SK-N-SH (cell line): ENCODE measurements around the gene TAS2R46. TPM values are rescaled to one million over a fixed set of nuclear protein-coding genes. Genes with fewer than 3 reads are reported as not detected.
"Not testable (repeated sequence)": the region's sequence is repeated elsewhere in the genome, so short reads cannot be mapped to it uniquely, and the experiment has no call there.

Experiments used
- CTCF ChIA-PET: fragments of 300-600, 350-600 bp; formaldehyde crosslinking; extraction: SDS; loops from one replicate; lab custom pipeline; 2021; lab: Yijun Ruan, JAX
- POLR2A ChIA-PET: fragments of 350-600 bp; sonication (Branson Sonifier 250); formaldehyde crosslinking; extraction: SDS; loops from one replicate; lab custom pipeline; 2020; ENCODE audit warnings: antibody characterized with exemption, inconsistent platforms; lab: Yijun Ruan, JAX
- DNase-seq: peaks from one replicate; pipeline ENCODE4 v3.0.0; 2012
- H2AFZ ChIP-seq: fragments of 200-600 bp; sonication (generic); 2 replicates; pipeline ENCODE4 v1.8.1; 2016; ENCODE audit warnings: antibody characterized with exemption, mild to moderate bottlenecking, low read depth
- H3F3A ChIP-seq: fragments of 200-600 bp; sonication (generic); replicated peaks from 2 replicates; pipeline ENCODE3; 2016; ENCODE audit warnings: antibody characterized with exemption, mild to moderate bottlenecking; ENCODE audit not compliant: insufficient read depth
- H3K27ac ChIP-seq, 2 experiments: fragments of 200-500 bp in 1 of 2; fragments of 200-600 bp in 1 of 2; sonication (Bioruptor generic) in 1 of 2; sonication (generic), shearing (Covaris generic) in 1 of 2; 2 replicates each; pipeline versions ENCODE4 v1.5.1 to v1.6.1; 2014 to 2016; ENCODE audit warnings: low read depth in 2 of 2, inconsistent platforms in 1 of 2, low read length in 1 of 2, mild to moderate bottlenecking in 1 of 2, mixed read lengths in 1 of 2
- H3K27me3 ChIP-seq: fragments of 200-600 bp; sonication (generic), shearing (Covaris generic); 2 replicates; pipeline ENCODE4 v1.6.1; 2016; ENCODE audit warnings: mixed run types; ENCODE audit not compliant: insufficient read depth
- H3K36me3 ChIP-seq, 2 experiments: fragments of 200-500 bp in 1 of 2; fragments of 200-600 bp in 1 of 2; sonication (Bioruptor generic) in 1 of 2; sonication (generic) in 1 of 2; replicated peaks in 1 of 2; 2 replicates each; pipeline versions ENCODE3 to v1.5.1; 2014 to 2016; ENCODE audit warnings: low read length in 1 of 2, mild to moderate bottlenecking in 1 of 2; ENCODE audit not compliant: insufficient read depth in 2 of 2, control insufficient read depth in 1 of 2
- H3K4me1 ChIP-seq, 2 experiments: fragments of 200-500 bp in 1 of 2; fragments of 200-600 bp in 1 of 2; sonication (Bioruptor generic) in 1 of 2; sonication (generic), shearing (Covaris generic) in 1 of 2; 2 replicates each; pipeline versions ENCODE4 v1.5.1 to v1.6.1; 2014 to 2016; ENCODE audit warnings: low read depth in 1 of 2, low read length in 1 of 2, mixed run types in 1 of 2; ENCODE audit not compliant: insufficient read depth in 2 of 2, control insufficient read depth in 1 of 2
- H3K4me2 ChIP-seq: fragments of 200-600 bp; sonication (generic), shearing (Covaris generic); 2 replicates; pipeline ENCODE4 v1.6.1; 2017; ENCODE audit warnings: mixed run types
- H3K4me3 ChIP-seq, 2 experiments: fragments of 200-500 bp in 1 of 2; fragments of 200-600 bp in 1 of 2; sonication (Bioruptor generic) in 1 of 2; sonication (generic), shearing (Covaris generic) in 1 of 2; 2 replicates each; pipeline versions ENCODE4 v1.5.1 to v1.8.1; 2014 to 2016; ENCODE audit warnings: low read depth in 2 of 2, inconsistent platforms in 1 of 2, low read length in 1 of 2, mild to moderate bottlenecking in 1 of 2, mixed read lengths in 1 of 2, moderate library complexity in 1 of 2
- H3K79me2 ChIP-seq: fragments of 200-600 bp; sonication (generic); 2 replicates; pipeline ENCODE4 v1.8.1; 2017; ENCODE audit warnings: mild to moderate bottlenecking; ENCODE audit not compliant: insufficient read depth
- H3K9ac ChIP-seq: fragments of 200-600 bp; sonication (generic); 2 replicates; pipeline ENCODE4 v1.6.1; 2017; ENCODE audit warnings: mixed run types
- H3K9me2 ChIP-seq: fragments of 200-600 bp; sonication (generic); 2 replicates; pipeline ENCODE4 v1.6.1; 2017; ENCODE audit warnings: mixed run types
- H3K9me3 ChIP-seq: fragments of 200-600 bp; sonication (generic); 2 replicates; pipeline ENCODE4 v1.6.1; 2017; ENCODE audit warnings: mixed run types, mild to moderate bottlenecking, moderate library complexity
- H4K20me1 ChIP-seq: fragments of 200-600 bp; sonication (generic); 2 replicates; pipeline ENCODE4 v1.6.1; 2017; ENCODE audit warnings: mild to moderate bottlenecking, mixed run types; ENCODE audit not compliant: insufficient read depth
- ELF1 ChIP-seq: IDR thresholded peaks from 2 replicates; pipeline ENCODE4 v1.4.0; 2012
- FOSL2 ChIP-seq: IDR thresholded peaks from 2 replicates; pipeline ENCODE4 v1.4.0; 2012; ENCODE audit warnings: low read depth, mild to moderate bottlenecking, moderate library complexity, borderline replicate concordance
- NFIC ChIP-seq: IDR thresholded peaks from 2 replicates; pipeline ENCODE4 v1.4.0; 2012; ENCODE audit warnings: borderline replicate concordance
- NRF1 ChIP-seq: IDR thresholded peaks from 2 replicates; pipeline ENCODE4 v1.6.1; 2012; ENCODE audit warnings: low read depth, mild to moderate bottlenecking, low read length
- RAD21 ChIP-seq: IDR thresholded peaks from 2 replicates; pipeline ENCODE4 v1.6.1; 2012; ENCODE audit warnings: mild to moderate bottlenecking, low read length
- RFX5 ChIP-seq: IDR thresholded peaks from 2 replicates; pipeline ENCODE4 v1.6.1; 2012; ENCODE audit warnings: mild to moderate bottlenecking, improper control_type of control experiment, low read length
- RXRA ChIP-seq: IDR thresholded peaks from 2 replicates; pipeline ENCODE4 v1.4.0; 2012; ENCODE audit warnings: low read depth, mild to moderate bottlenecking, borderline replicate concordance
- TEAD4 ChIP-seq: IDR thresholded peaks from 2 replicates; pipeline ENCODE4 v1.4.0; 2012; ENCODE audit warnings: mild to moderate bottlenecking, borderline replicate concordance; ENCODE audit not compliant: insufficient read depth
- WGBS: methylation state at CpG from one replicate; pipeline ENCODE4 v1.1.6; 2017; ENCODE audit warnings: low lambda C conversion rate; 5-methylcytosine and 5-hydroxymethylcytosine counted together
- polyA plus RNA-seq, 3 experiments: library from polyadenylated mRNA; depleted of rRNA; stranded (reverse); fragments of >200 nt; gene quantifications; 2 replicates each; pipeline ENCODE4 v1.2.3, GENCODE V29; 2012
- TF ChIP-seq, protein P1 (sequence below): IDR thresholded peaks from 2 replicates; pipeline ENCODE4 v1.4.0; 2012; ENCODE audit warnings: low read depth, borderline replicate concordance
- TF ChIP-seq, protein P2 (sequence below): IDR thresholded peaks from 2 replicates; pipeline ENCODE4 v1.6.1; 2012; ENCODE audit warnings: mild to moderate bottlenecking, low read depth, low read length, moderate library complexity
- TF ChIP-seq, protein P3 (sequence below): IDR thresholded peaks from 2 replicates; pipeline ENCODE4; 2012
- TF ChIP-seq, protein P4 (sequence below): IDR thresholded peaks from 2 replicates; pipeline ENCODE4 v1.4.0; 2012; ENCODE audit warnings: low read depth
- TF ChIP-seq, protein P5 (sequence below): fragments of 150-350 bp; IDR thresholded peaks from 2 replicates; pipeline ENCODE4 v1.6.1; 2016; ENCODE audit warnings: mild to moderate bottlenecking, low read depth, low read length

TAS2R46 gene
- polyA plus RNA-seq, 1 of the 3 experiments (the other 2 are of a cell fraction) = 0.07 TPM

DNA sequence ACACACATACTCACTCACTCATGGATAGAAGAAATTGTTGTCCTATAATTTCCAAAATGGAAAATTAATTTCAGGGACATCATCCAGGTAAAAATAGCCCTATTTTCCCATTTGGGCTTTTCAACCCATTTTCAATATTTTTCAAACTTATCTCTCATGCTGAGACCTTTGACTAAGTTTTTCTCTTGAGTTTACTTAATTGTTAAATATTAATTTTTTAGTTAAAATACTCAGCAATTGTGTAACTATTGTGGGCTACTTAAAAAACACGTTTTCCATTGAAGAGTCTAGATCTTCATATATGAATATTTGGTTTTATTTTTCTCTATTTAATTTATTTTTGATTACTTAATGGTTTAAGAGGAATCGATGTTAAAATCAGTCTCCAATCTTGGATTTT is 44.2 kb upstream of the TAS2R46 start (continued):
- TF ChIP-seq, protein P1, sequence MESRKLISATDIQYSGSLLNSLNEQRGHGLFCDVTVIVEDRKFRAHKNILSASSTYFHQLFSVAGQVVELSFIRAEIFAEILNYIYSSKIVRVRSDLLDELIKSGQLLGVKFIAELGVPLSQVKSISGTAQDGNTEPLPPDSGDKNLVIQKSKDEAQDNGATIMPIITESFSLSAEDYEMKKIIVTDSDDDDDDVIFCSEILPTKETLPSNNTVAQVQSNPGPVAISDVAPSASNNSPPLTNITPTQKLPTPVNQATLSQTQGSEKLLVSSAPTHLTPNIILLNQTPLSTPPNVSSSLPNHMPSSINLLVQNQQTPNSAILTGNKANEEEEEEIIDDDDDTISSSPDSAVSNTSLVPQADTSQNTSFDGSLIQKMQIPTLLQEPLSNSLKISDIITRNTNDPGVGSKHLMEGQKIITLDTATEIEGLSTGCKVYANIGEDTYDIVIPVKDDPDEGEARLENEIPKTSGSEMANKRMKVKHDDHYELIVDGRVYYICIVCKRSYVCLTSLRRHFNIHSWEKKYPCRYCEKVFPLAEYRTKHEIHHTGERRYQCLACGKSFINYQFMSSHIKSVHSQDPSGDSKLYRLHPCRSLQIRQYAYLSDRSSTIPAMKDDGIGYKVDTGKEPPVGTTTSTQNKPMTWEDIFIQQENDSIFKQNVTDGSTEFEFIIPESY = no peak
- TF ChIP-seq RAD21 = no peak

DNA sequence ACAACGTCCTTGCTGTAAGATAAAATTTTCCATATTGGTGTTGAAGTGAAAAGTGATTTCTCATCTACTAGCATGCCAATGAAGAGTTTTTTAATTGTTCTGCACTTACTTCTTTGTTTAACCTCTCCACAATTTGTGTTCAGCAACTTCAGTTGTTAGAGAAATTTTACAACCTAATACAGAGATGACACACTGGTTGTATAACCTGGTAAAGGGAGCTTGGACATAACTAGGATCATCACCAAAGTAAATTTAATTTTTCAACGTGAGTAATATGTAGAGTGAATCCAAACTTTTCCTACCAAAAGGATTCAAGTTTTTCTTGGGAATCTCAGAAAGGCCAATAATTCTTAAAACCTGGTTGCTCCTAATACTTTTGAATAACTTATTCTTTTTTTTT is 43.5 kb upstream of the TAS2R46 start:
- no peak for TF ChIP-seq RAD21
- TF ChIP-seq, protein P2, sequence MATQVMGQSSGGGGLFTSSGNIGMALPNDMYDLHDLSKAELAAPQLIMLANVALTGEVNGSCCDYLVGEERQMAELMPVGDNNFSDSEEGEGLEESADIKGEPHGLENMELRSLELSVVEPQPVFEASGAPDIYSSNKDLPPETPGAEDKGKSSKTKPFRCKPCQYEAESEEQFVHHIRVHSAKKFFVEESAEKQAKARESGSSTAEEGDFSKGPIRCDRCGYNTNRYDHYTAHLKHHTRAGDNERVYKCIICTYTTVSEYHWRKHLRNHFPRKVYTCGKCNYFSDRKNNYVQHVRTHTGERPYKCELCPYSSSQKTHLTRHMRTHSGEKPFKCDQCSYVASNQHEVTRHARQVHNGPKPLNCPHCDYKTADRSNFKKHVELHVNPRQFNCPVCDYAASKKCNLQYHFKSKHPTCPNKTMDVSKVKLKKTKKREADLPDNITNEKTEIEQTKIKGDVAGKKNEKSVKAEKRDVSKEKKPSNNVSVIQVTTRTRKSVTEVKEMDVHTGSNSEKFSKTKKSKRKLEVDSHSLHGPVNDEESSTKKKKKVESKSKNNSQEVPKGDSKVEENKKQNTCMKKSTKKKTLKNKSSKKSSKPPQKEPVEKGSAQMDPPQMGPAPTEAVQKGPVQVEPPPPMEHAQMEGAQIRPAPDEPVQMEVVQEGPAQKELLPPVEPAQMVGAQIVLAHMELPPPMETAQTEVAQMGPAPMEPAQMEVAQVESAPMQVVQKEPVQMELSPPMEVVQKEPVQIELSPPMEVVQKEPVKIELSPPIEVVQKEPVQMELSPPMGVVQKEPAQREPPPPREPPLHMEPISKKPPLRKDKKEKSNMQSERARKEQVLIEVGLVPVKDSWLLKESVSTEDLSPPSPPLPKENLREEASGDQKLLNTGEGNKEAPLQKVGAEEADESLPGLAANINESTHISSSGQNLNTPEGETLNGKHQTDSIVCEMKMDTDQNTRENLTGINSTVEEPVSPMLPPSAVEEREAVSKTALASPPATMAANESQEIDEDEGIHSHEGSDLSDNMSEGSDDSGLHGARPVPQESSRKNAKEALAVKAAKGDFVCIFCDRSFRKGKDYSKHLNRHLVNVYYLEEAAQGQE = no peak
- no peak for TF ChIP-seq NRF1
- TF ChIP-seq, protein P3, sequence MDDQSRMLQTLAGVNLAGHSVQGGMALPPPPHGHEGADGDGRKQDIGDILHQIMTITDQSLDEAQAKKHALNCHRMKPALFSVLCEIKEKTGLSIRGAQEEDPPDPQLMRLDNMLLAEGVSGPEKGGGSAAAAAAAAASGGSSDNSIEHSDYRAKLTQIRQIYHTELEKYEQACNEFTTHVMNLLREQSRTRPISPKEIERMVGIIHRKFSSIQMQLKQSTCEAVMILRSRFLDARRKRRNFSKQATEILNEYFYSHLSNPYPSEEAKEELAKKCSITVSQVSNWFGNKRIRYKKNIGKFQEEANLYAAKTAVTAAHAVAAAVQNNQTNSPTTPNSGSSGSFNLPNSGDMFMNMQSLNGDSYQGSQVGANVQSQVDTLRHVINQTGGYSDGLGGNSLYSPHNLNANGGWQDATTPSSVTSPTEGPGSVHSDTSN = no peak
- no peak for TF ChIP-seq FOSL2
- no peak for TF ChIP-seq TEAD4
- no peak for TF ChIP-seq ELF1
- TF ChIP-seq RFX5 = no peak
- TF ChIP-seq, protein P4, sequence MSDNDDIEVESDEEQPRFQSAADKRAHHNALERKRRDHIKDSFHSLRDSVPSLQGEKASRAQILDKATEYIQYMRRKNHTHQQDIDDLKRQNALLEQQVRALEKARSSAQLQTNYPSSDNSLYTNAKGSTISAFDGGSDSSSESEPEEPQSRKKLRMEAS = no peak
- TF ChIP-seq RXRA = no peak
- TF ChIP-seq, protein P5, sequence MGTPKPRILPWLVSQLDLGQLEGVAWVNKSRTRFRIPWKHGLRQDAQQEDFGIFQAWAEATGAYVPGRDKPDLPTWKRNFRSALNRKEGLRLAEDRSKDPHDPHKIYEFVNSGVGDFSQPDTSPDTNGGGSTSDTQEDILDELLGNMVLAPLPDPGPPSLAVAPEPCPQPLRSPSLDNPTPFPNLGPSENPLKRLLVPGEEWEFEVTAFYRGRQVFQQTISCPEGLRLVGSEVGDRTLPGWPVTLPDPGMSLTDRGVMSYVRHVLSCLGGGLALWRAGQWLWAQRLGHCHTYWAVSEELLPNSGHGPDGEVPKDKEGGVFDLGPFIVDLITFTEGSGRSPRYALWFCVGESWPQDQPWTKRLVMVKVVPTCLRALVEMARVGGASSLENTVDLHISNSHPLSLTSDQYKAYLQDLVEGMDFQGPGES = no peak
- no peak for TF ChIP-seq NFIC
- Histone ChIP-seq H3K27me3 (no peaks in the 10 kb centered on the region), H3K79me2 (peaks cover 65% of the 10 kb centered on the region), H3K4me1 (no peaks in the 10 kb centered on the region), H3K4me3 (no peak overlapping the region), H3K9me2 (no peaks in the 10 kb centered on the region), H4K20me1 (no peaks in the 10 kb centered on the region), H3K27ac (no peak overlapping the region), H3K9ac (no peak overlapping the region), H3K9me3 (no peaks in the 10 kb centered on the region), H3K36me3 (peaks cover 0 to 22% of the 10 kb centered on the region in 2 experiments), H2AFZ (no peak overlapping the region), H3K4me2 (no peak overlapping the region), H3F3A (no peaks in the 10 kb centered on the region)
- ChIA-PET POLR2A (no interaction called here), CTCF (no interaction called here)
- 27% methylated on average over 2 of the region's 2 CpGs for WGBS
- no peak for DNase-seq

DNA sequence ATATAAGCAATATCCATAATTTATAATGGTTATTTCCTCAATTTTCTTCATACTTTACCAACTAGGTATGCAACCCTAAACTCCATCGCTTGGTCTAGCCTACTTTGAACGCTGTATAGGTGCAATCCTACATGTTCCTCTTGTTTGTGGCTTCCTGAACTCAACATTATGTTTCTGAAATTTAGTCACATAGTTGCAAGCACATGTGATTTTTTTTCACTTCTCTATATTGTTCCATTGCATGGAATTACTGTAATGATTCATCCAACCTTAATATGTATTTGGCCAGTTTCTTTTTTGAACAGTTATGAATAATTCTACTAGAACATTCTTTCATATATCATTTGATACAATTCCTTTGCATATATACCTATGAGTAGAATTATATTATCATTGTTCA is 32.8 kb upstream of the TAS2R46 start:
- H3K27ac ChIP-seq, DNase-seq, H3K79me2 ChIP-seq, H3K9me2 ChIP-seq, H3K27me3 ChIP-seq, H3K9ac ChIP-seq, CTCF ChIA-PET, H3K4me1 ChIP-seq, H3K4me3 ChIP-seq, H3K4me2 ChIP-seq, H3K9me3 ChIP-seq, H2AFZ ChIP-seq, H3F3A ChIP-seq, H4K20me1 ChIP-seq, H3K36me3 ChIP-seq, POLR2A ChIA-PET: not testable (repeated sequence)
- WGBS = no CpG with 5 or more reads among the region's 2 CpGs
